ENCODE data around the gene LCP2. TPM values are rescaled to one million over a fixed set of nuclear protein-coding genes. Genes with fewer than 3 reads are reported as not detected.

Gene LCP2
- total and polyA plus RNA-seq, 2 experiments from 2014 or later, result 0.80 TPM; not detected in 1

DNA sequence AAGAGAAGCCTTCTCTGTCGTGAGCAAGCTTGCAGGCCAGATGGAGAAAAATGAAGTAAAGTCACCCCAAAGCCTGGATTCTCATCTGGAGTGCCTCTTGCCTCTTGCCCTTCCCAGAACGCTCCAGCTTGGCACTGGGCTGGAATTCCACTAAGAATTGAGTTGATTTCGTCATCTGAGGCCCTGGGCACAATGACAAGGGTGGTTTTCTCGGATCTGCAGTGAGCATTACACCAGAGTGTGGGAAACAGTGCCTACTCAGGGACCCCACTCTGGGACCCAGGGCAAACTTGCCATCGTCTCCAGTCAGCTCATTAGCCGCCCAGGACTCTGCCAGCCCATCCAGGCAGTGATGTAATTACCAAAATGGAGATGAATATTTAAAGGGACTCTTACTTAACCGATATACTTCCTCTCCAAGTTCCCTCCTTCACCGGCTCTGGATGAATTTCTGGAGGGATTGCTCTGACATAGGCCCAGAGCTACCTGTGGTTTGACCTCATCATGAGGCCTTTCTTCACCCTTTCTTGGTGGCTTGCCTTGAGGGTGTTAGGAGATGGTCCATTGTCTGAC lies 44.7 kb upstream of the LCP2 start:
- H3K36me3 ChIP-seq (replicated peaks; ENCODE audit: insufficient read depth, low read depth), result no peaks in the 10 kb centered on the region
- TF ChIP-seq EZH2phosphoT487 (IDR thresholded peaks at IDR 0.05; ENCODE audit: low read depth, severe bottlenecking, unreplicated experiment) (no peak), EZH2 (IDR thresholded peaks at IDR 0.05; ENCODE audit: borderline replicate concordance) (no peak)
- TF ChIP-seq, protein P1, sequence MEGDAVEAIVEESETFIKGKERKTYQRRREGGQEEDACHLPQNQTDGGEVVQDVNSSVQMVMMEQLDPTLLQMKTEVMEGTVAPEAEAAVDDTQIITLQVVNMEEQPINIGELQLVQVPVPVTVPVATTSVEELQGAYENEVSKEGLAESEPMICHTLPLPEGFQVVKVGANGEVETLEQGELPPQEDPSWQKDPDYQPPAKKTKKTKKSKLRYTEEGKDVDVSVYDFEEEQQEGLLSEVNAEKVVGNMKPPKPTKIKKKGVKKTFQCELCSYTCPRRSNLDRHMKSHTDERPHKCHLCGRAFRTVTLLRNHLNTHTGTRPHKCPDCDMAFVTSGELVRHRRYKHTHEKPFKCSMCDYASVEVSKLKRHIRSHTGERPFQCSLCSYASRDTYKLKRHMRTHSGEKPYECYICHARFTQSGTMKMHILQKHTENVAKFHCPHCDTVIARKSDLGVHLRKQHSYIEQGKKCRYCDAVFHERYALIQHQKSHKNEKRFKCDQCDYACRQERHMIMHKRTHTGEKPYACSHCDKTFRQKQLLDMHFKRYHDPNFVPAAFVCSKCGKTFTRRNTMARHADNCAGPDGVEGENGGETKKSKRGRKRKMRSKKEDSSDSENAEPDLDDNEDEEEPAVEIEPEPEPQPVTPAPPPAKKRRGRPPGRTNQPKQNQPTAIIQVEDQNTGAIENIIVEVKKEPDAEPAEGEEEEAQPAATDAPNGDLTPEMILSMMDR (IDR thresholded peaks at IDR 0.05; ENCODE audit: poor library complexity), result no peak
- 86% methylated on average over 8 of the region's 8 CpGs for WGBS (ENCODE audit: low lambda C conversion rate, missing lambda C conversion rate)
- no peaks in the 10 kb centered on the region for H3K4me1 ChIP-seq (ENCODE audit: insufficient read depth)
- H3K27me3 ChIP-seq, result no peaks in the 10 kb centered on the region
- no peak overlapping the region for H2AFZ ChIP-seq
- H3K4me2 ChIP-seq, result no peak overlapping the region
- H3K79me2 ChIP-seq, result no peaks in the 10 kb centered on the region
- H3K4me3 ChIP-seq, result no peak overlapping the region
- H3K9me3 ChIP-seq (ENCODE audit: low read depth), result no peaks in the 10 kb centered on the region
- no peak for DNase-seq (ENCODE audit: low spot score)
- H4K20me1 ChIP-seq (ENCODE audit: insufficient read depth, poor library complexity, severe bottlenecking), result no peaks in the 10 kb centered on the region
- H3K9me2 ChIP-seq (replicated peaks; ENCODE audit: insufficient read depth), result no peaks in the 10 kb centered on the region
- no peak overlapping the region for H3K27ac ChIP-seq

DNA sequence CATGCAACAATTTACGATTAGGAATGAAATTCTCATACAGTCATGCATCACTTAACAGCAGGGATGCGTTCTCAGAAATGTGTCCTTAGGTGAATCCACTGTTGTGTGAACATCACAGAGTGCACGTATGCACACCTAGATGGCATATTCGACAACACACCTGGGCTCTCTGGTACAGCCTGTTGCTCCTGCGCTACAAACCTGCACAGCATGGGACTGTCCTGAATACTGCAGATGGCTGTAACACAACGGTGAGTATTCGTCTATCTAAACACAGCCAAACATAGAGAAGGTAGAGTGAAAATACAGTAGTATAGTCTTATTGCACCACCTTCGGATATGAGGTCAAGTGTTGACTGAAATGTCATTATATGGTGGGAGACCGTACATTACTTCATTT lies 44.0 kb upstream of the LCP2 start:
- no peak overlapping the region for H3K27ac ChIP-seq
- no peak overlapping the region for H3K4me2 ChIP-seq
- no peaks in the 10 kb centered on the region for H3K9me3 ChIP-seq (ENCODE audit: low read depth)
- no peaks in the 10 kb centered on the region for H3K4me1 ChIP-seq (ENCODE audit: insufficient read depth)
- no peaks in the 10 kb centered on the region for H3K36me3 ChIP-seq (replicated peaks; ENCODE audit: insufficient read depth, low read depth)
- H4K20me1 ChIP-seq (ENCODE audit: insufficient read depth, poor library complexity, severe bottlenecking), result no peaks in the 10 kb centered on the region
- no peak for DNase-seq (ENCODE audit: low spot score)
- no peaks in the 10 kb centered on the region for H3K27me3 ChIP-seq
- no peak overlapping the region for H3K4me3 ChIP-seq
- no peak overlapping the region for H2AFZ ChIP-seq
- H3K9me2 ChIP-seq (replicated peaks; ENCODE audit: insufficient read depth), result no peaks in the 10 kb centered on the region
- TF ChIP-seq EZH2phosphoT487 (IDR thresholded peaks at IDR 0.05; ENCODE audit: low read depth, severe bottlenecking, unreplicated experiment), result no peak
- TF ChIP-seq EZH2 (IDR thresholded peaks at IDR 0.05; ENCODE audit: borderline replicate concordance), result no peak
- TF ChIP-seq, protein P1 (IDR thresholded peaks at IDR 0.05; ENCODE audit: poor library complexity), result no peak
- no peaks in the 10 kb centered on the region for H3K79me2 ChIP-seq
- 95% methylated on average over 9 of the region's 9 CpGs for WGBS (ENCODE audit: low lambda C conversion rate, missing lambda C conversion rate)

DNA sequence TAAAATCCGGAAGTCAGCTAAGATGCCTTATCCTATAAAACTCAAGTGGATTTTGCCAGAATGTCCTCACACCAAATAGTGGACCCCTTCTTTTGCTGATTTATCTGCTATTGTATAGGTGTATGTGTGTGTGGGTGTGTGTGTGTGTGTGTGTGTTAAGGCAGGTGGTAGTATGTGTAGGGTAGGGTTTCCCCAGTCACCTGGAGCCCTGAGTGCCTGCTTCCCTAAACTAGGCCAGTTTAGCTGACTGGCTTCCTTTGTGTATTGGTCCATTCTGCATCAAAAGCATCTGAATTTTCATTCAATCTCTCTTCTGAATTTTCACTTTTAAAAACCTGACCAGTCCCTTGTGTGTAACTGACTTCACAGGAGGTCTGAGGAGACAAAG lies 42.2 kb upstream of the LCP2 start:
- H3K27ac ChIP-seq, result no peak overlapping the region
- H2AFZ ChIP-seq, result no peak overlapping the region
- no peaks in the 10 kb centered on the region for H4K20me1 ChIP-seq (ENCODE audit: insufficient read depth, poor library complexity, severe bottlenecking)
- WGBS (ENCODE audit: low lambda C conversion rate, missing lambda C conversion rate), result 86% methylated on average over 1 of the region's 1 CpG
- H3K4me1 ChIP-seq (ENCODE audit: insufficient read depth), result no peaks in the 10 kb centered on the region
- H3K4me2 ChIP-seq, result no peak overlapping the region
- no peak for DNase-seq (ENCODE audit: low spot score)
- H3K4me3 ChIP-seq, result no peak overlapping the region
- no peaks in the 10 kb centered on the region for H3K9me2 ChIP-seq (replicated peaks; ENCODE audit: insufficient read depth)
- H3K36me3 ChIP-seq (replicated peaks; ENCODE audit: insufficient read depth, low read depth), result no peaks in the 10 kb centered on the region
- no peaks in the 10 kb centered on the region for H3K9me3 ChIP-seq (ENCODE audit: low read depth)
- no peaks in the 10 kb centered on the region for H3K79me2 ChIP-seq
- TF ChIP-seq EZH2 (IDR thresholded peaks at IDR 0.05; ENCODE audit: borderline replicate concordance) (no peak), EZH2phosphoT487 (IDR thresholded peaks at IDR 0.05; ENCODE audit: low read depth, severe bottlenecking, unreplicated experiment) (no peak)
- TF ChIP-seq, protein P1 (IDR thresholded peaks at IDR 0.05; ENCODE audit: poor library complexity), result no peak
- H3K27me3 ChIP-seq, result no peaks in the 10 kb centered on the region

All from hepatocyte (in vitro differentiated cells).